Measurements from ENCODE around the gene ALDH1L1. TPM values are rescaled to one million over a fixed set of nuclear protein-coding genes. Genes with fewer than 3 reads are reported as not detected.
A peak's percentile ranks its signal among the peaks of the same experiment; 100 is the strongest.

ALDH1L1 gene
- total RNA-seq (10 to 100 TPM in 1 of 5 donors, 1 to 10 TPM in 4; 2.6 to 17.4 (median 5.9) TPM), polyA plus RNA-seq (1 to 10 TPM; 1.4 to 9.8 (median 4.4) TPM)
- long read RNA-seq, donor 1: 0 reads
- long read RNA-seq, donor 2: 0 reads
- long read RNA-seq, donor 3: 0 reads
- long read RNA-seq, donor 4: 0 reads
- long read RNA-seq, donor 5: 0 reads
- long read RNA-seq, donor 6: 0 reads
- long read RNA-seq, donor 7: 0 reads
- long read RNA-seq, donor 8, partial matches to known transcripts: 0 of 1 reads
- long read RNA-seq, donor 8, other reads (novel, unspliced or antisense): 0 of 1 reads
- long read RNA-seq, donor 9: 0 reads
- long read RNA-seq, donor 10, partial matches to known transcripts: 0 of 1 reads
- long read RNA-seq, donor 10, other reads (novel, unspliced or antisense): 0 of 1 reads

DNA sequence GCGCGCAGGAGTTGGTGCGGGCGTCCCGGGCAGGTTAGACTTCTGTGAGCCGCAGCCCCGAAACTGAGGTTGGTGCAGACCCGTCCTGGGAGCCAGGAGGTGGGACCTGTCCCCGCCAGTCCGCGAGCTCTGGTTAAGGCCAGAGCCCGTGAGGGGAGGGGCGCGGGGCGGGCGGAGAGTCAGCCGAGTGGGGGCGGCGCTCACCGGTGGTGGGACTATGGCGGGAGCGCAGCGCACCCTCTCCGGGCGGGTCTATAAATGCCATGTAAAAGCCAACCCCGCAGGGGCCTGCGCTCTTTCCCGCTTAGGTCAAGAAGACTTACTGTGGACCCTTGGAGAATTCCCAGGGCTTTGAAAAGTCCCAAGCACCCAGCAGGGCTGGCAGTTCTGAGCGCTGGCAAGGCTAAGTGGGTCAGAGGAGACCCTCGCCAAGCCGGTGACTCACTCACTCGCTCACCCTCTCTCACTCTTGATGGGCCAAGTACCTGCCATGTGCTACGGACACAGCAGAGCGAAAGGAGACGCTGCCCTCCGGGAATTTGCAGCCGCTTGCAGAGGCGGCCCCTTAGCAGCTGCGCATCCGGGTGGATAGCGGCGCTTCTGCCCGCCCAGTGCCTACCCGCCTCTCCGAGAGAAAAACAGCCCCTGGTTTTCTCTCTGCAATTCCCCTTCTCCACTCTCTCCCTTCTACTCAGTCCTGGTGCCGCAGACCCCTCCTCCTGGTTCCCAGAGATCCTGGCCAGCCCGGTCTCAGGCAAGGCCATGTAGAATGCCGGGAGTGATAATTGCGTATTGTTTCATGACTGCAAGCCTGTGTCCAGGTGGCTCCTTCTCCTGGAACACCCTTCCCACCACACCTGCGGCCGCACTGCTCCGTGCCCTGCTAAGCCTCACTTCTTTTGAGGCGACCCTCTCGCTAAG is at the start of gene ALDH1L1:
Gene ALDH1L1 (minus strand): TSS at position 110 of the 921 bp plus-strand sequence. CDS start 19,607 bp downstream, outside the sequence.
- no peaks in the 10 kb centered on the region for H3K9me3 ChIP-seq
- H3K27me3 ChIP-seq: peaks cover 4 to 51% (median 28%) of the 10 kb centered on the region in 3 donors
- H3K4me1 ChIP-seq: peaks cover 12 to 32% (median 24%) of the 10 kb centered on the region in 4 donors
- no peaks in the 10 kb centered on the region for H3K36me3 ChIP-seq
- H3K27ac ChIP-seq: peak within 1 kb of the TSS; percentile 21 to 90 (median 77)
- intact Hi-C loops (cut with DNase I; ENCODE audit: low total_unique reads): no loop called here
- WGBS, 5 donors: 5 to 14% (median 8%) methylated on average over 22 to 54 of the region's 54 CpGs
- DNase-seq: peak; percentile 31 to 81
- TF ChIP-seq POLR2AphosphoS5 (IDR thresholded peaks at IDR 0.05): peak; percentile 57 to 78 (median 76)
- TF ChIP-seq EP300 (IDR thresholded peaks at IDR 0.05): peak; percentile 74
- TF ChIP-seq POLR2A (IDR thresholded peaks at IDR 0.05): no peak
- peak within 1 kb of the TSS; percentile 47 to 58 (median 56) for H3K4me3 ChIP-seq

DNA sequence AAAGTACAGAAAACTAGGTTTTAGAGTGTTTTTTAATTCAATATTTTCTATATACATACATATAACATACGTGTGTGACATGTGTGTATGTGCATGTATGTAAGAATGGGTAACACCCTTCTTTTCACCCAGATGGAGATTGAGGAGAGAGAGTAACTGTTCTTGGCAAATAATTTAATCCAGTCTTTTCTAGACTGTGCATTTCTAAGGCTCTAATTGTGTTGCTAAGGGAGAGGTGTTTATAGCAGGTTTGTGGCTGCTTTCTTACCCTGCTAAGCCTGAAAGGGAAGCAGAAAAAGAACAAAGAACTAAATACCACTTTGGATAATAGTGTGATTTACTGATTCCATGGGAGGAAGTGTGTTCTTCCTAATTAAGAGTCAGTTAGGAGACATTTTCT is 46.0 kb upstream of the ALDH1L1 start:
- Histone ChIP-seq H3K36me3 (no peaks in the 10 kb centered on the region), H3K4me1 (no peaks in the 10 kb centered on the region), H3K9me3 (peaks cover 0 to 16% (median 4%) of the 10 kb centered on the region in 4 donors), H3K27me3 (peaks cover 0 to 5% (median 0%) of the 10 kb centered on the region in 3 donors), H3K27ac (no peak overlapping the region), H3K4me3 (no peak overlapping the region)
- 0 to 89% (median 88%) methylated on average over 1 of the region's 1 CpG for WGBS, 5 donors
- intact Hi-C loops (cut with DNase I; ENCODE audit: low total_unique reads): no loop called here
- TF ChIP-seq POLR2A (IDR thresholded peaks at IDR 0.05): no peak
- TF ChIP-seq POLR2AphosphoS5 (IDR thresholded peaks at IDR 0.05): no peak
- TF ChIP-seq, protein P1, sequence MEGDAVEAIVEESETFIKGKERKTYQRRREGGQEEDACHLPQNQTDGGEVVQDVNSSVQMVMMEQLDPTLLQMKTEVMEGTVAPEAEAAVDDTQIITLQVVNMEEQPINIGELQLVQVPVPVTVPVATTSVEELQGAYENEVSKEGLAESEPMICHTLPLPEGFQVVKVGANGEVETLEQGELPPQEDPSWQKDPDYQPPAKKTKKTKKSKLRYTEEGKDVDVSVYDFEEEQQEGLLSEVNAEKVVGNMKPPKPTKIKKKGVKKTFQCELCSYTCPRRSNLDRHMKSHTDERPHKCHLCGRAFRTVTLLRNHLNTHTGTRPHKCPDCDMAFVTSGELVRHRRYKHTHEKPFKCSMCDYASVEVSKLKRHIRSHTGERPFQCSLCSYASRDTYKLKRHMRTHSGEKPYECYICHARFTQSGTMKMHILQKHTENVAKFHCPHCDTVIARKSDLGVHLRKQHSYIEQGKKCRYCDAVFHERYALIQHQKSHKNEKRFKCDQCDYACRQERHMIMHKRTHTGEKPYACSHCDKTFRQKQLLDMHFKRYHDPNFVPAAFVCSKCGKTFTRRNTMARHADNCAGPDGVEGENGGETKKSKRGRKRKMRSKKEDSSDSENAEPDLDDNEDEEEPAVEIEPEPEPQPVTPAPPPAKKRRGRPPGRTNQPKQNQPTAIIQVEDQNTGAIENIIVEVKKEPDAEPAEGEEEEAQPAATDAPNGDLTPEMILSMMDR (IDR thresholded peaks at IDR 0.05): no peak
- no peak for TF ChIP-seq EP300 (IDR thresholded peaks at IDR 0.05)
- DNase-seq: no peak

DNA sequence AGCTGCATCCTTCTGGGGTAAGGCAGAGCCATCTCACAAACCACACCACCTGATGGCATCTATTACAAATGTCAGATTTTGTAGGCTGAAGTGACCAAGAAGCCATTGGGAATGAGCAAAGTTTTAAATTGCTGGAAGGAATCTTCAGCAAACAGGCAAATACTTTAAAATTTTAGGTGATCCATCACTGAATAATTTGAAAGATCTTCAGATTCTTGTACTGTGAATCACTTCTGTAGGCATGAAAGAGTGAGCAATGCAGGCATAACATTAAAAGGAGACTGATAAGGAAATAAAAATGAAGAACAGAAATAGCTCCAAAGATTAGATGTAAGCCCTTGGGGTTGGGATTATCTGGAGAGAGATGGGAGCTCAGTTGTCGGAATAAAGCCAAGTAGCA is 36.0 kb upstream of the ALDH1L1 start:
- Histone ChIP-seq H3K27me3 (peaks cover 0 to 53% (median 37%) of the 10 kb centered on the region in 3 donors), H3K27ac (no peak overlapping the region), H3K9me3 (no peaks in the 10 kb centered on the region), H3K4me3 (no peak overlapping the region), H3K4me1 (peaks cover 11 to 18% (median 17%) of the 10 kb centered on the region in 4 donors), H3K36me3 (no peaks in the 10 kb centered on the region)
- TF ChIP-seq POLR2A (IDR thresholded peaks at IDR 0.05) (no peak), EP300 (IDR thresholded peaks at IDR 0.05) (no peak), POLR2AphosphoS5 (IDR thresholded peaks at IDR 0.05) (no peak)
- TF ChIP-seq, protein P1 (IDR thresholded peaks at IDR 0.05): no peak
- WGBS, 5 donors: 79 to 94% (median 89%) methylated on average over 1 of the region's 1 CpG
- DNase-seq: no peak
- intact Hi-C loops (cut with DNase I; ENCODE audit: low total_unique reads): no loop called here

DNA sequence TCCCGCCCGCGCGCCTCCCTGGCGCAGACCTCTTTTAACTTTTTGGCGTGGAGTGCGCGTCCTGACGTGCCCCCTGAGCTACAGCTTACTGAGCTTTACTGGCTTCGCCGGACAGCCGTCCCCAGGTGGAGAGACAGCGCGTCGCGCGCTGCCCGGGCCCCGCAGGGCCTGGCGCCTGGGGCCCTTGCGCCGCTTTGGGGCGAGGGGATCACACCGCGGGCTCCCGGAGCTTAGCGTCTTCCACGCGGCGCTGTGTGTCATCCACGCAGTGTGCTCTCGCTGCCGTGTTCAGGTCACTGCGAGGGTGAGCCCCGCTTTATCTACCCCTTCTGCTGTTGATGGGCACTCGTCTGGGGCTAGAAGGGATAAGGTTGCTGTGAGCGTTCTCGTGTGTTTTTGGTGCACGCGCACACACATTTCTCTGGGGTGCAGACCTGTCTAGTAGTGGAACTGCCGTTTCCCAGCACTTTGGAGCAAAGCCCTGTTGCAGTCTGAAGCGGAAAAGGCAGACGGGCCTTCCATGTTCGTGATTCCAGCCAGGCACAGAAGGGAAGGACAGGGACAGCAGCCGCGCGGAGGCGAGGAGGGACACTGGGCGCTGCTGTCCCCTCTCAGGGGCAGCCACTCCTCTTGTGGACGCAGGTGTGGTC is 33.1 kb upstream of the ALDH1L1 start:
- peak overlapping the region in 4 of 5 donors; percentile 62 to 83 (median 68) for H3K27ac ChIP-seq
- DNase-seq: peak in 1 of 2 donors; percentile 43
- WGBS, 5 donors: 11 to 15% (median 13%) methylated on average over 39 to 50 of the region's 50 CpGs
- intact Hi-C loops (cut with DNase I; ENCODE audit: low total_unique reads): no loop called here
- no peaks in the 10 kb centered on the region for H3K9me3 ChIP-seq
- H3K4me3 ChIP-seq: peak overlapping the region; percentile 49 to 59 (median 52)
- TF ChIP-seq POLR2AphosphoS5 (IDR thresholded peaks at IDR 0.05) (no peak), EP300 (IDR thresholded peaks at IDR 0.05) (no peak), POLR2A (IDR thresholded peaks at IDR 0.05) (no peak)
- TF ChIP-seq, protein P1 (IDR thresholded peaks at IDR 0.05): no peak
- peaks cover 0 to 63% (median 39%) of the 10 kb centered on the region in 3 donors for H3K27me3 ChIP-seq
- H3K36me3 ChIP-seq: no peaks in the 10 kb centered on the region
- H3K4me1 ChIP-seq: peaks cover 18 to 25% (median 19%) of the 10 kb centered on the region in 4 donors

All from stomach (tissue), 19 donors.